Subcutaneous adipose tissue (tissue), 4 donors: Measurements from ENCODE around the gene QRSL1. TPM values are rescaled to one million over a fixed set of nuclear protein-coding genes. Genes with fewer than 3 reads are reported as not detected.

ENCODE experiments used
- total RNA-seq, 4 donors: library from RNA; depleted of rRNA; stranded (reverse); fragments of >200 nt; gene quantifications; one replicate each; pipeline ENCODE4 v1.1.0, GENCODE V29; 2016
- TF ChIP-seq, protein P1 (sequence below): fragments of 450-650 bp; IDR thresholded peaks from one replicate; pipeline ENCODE4 v1.5.1; 2016; ENCODE audit warnings: low read depth, mild to moderate bottlenecking, control low read depth, antibody characterized with exemption, moderate library complexity

The QRSL1 gene
- total RNA-seq, 4 donors from 2014 or later, result 6.4 to 12.9 (median 7.9) TPM

GRCh38 chr6:106617302-106617701 is 12.1 kb upstream of the QRSL1 start:
- TF ChIP-seq, protein P1, sequence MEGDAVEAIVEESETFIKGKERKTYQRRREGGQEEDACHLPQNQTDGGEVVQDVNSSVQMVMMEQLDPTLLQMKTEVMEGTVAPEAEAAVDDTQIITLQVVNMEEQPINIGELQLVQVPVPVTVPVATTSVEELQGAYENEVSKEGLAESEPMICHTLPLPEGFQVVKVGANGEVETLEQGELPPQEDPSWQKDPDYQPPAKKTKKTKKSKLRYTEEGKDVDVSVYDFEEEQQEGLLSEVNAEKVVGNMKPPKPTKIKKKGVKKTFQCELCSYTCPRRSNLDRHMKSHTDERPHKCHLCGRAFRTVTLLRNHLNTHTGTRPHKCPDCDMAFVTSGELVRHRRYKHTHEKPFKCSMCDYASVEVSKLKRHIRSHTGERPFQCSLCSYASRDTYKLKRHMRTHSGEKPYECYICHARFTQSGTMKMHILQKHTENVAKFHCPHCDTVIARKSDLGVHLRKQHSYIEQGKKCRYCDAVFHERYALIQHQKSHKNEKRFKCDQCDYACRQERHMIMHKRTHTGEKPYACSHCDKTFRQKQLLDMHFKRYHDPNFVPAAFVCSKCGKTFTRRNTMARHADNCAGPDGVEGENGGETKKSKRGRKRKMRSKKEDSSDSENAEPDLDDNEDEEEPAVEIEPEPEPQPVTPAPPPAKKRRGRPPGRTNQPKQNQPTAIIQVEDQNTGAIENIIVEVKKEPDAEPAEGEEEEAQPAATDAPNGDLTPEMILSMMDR, result no peak

DNA sequence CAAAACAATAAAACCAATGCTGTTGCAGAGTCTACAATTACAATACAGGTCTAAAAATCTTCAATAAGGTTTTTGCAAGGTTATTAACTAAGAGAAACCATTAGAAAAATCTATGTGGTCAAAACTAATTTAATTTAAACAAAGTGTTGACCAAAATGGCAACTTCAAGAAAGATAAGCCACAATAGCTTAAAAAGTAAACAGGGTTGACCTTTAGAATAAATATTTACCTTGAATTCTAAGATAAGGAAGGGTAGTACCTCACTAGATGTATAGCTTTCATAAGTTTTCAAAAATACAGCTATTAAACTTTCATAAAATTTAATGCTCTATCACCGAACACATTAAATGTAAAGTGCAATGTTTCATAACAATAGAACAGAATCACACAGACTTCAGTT is 11.5 kb upstream of the QRSL1 start:
- TF ChIP-seq, protein P1, result no peak

DNA sequence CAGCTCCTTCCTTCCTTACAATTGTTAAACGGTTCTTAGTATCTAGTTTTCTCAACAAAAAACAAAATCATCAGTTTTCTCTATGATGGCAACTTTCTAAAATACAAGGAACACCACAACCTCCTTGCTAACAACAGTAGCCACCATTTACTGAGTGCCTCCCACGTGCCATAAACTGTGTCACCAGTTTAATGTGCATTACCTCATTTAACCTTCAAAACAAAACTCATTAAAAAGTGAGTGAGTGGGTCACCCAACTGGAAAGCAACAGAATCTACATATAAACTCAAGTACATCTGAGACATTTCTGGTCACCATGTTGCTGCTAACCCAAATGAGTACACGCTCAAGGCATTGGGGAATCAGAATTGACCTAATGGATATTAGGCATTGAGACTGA is 11.1 kb upstream of the QRSL1 start:
- TF ChIP-seq, protein P1, result no peak

DNA sequence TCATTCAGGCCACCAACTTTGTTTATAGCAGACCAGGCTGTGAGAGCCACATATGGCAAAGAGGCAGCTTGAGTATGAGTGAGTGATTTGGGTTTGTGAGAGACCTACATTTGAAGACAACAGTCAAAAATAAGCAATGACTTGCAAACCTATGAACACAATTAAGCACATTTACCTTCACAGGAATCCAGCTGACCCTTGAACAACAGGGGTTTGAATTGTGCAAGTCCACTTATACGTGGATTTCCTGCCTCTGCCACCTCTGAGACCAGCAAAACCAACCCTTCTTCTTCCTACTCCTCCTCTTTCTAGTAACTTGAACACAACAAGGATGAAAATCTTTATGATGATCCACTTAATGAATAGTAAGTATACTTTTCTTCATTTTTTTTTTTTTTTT is 10.2 kb upstream of the QRSL1 start:
- TF ChIP-seq, protein P1, result no peak

- TF ChIP-seq, protein P1, result no peak
These were observed 8.3 kb upstream of the QRSL1 start for GRCh38 chr6:106620931-106621672.

DNA sequence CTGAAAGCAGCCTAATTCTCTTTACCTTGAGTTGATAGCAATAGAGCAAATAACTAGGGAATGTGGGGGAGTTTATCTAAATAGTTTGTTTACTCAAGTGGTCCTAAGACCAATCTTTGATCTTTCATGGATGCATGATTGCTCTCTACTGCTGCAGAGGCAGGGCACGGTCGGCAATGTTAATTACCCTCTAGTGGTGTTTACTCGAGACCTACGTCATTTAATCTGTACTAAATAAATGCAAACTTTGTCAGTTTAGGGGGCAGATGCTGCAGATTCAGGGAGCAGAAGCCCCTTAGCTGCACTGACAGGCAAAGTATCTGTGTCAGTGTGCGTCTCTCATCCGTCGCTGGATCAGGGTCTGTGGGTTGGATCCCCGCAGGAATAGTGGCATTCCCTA is 7.0 kb upstream of the QRSL1 start:
- TF ChIP-seq, protein P1, result no peak

GRCh38 chr6:106623039-106623438 is 6.3 kb upstream of the QRSL1 start:
- TF ChIP-seq, protein P1, result no peak
